ENCODE results near the gene SS18L1.

Gene SS18L1

DNA sequence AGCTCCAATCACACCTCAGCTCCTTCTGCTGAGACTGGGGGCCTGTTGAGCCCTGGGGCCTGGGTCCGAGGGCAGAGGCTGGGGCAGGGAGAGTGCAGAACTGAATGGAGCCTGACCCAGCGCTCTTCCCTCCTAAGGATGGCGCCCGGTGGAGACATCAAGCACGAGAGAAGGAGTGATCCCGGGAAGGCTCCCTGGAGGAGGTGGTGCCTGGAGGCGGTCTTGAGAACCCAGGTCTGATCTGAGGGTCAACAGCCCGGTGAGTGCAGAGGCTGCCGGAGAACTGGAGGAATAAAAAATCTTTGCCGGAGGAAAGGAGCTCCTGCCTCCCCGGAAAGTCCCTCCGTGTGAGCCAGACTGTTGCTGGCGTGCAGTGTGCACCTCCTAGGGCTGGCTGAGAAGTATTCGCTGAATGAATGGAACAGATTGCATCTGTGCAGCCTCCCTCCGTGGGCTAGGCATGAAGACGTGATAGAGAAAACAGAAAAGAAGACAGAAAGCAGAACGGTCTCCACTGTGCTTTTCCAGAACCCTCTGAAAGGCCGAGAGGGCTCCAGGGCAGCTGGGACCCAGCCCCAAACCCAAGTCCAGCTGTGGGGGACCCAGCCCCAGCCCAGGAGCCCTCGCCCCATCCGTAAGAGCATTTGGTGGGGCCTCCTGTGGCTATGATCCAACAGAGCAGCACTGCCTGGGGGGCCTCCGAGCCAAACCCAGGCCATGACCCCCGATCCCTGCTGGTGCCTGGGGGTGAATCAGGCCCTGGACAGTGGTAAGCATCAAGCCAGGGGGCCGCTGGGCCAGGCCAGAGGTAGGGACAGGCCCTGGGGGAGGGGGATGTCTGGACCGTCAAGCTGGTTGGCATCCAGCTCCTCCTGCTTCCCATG, 83.4 kb downstream of the SS18L1 start:
- DNase-seq (ENCODE audit: low spot score): no peak

DNA sequence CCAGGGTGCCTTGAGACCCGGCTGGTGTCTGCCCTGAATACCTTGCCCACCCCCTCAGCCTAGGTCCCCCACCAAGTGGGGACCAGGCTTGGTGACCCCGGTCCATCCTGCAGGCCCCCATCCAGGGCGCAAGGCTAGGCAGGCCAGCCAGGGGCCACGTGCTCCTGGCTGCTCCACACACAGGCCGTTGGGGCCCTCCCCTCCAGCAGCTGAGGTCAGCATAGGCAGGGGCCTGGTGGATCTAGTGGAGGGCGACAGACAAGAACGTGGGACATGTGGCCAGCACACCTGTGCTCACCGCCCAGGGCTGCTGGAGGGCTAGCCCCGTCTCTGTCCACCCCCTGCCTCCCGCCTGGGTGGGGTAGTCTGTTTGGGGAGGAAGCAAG, 84.0 kb downstream of the SS18L1 start:
- no peak for DNase-seq (ENCODE audit: low spot score)

DNA sequence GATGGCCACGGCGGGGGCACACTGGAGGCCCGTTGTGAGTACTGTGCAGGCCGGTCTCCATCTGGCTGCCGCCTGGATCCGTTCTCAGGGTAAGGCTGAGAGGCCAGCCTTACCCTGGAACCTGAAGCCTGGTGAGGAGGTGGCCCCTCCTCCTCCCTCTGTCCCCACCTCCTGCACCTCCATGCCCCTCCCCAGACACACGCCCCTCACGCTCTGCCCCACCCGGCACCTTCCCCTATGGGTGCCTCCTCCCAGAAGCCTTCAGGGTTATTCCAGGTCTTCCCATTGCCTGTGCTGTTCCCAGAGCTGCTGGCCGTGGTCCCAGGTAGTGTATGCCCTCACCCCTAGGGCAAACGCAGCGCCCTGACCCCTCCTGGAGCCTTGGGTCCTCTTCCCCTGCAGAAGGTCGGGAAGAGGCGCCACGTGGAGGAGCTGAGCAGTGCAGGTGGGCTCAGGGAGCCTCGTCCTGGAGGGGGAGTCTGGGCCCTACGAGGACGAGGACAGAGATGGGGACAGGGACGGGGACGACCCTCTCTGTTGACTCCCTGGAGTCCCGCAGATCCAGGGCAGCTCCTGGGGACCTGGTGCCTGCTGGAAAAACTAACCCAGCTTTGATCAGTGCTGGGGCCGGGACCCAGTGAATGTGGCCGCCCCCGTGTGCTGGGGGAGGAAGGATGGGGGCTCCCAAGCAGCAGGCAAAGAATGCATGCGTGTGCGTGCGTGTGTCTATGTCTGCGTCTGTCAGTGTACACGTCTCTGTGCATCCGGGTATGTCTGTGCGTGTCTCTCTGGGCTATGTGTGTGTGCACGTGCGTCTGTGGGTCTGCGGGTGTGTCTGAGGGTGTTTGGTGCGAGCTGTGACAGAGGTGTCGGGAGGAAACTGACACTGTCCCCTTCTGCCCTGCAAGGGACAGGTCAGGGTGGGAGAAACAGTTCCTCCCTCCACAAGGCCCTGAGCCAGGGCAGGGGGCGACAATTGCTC, 84.7 kb downstream of the SS18L1 start:
- no peak for DNase-seq (ENCODE audit: low spot score)

DNA sequence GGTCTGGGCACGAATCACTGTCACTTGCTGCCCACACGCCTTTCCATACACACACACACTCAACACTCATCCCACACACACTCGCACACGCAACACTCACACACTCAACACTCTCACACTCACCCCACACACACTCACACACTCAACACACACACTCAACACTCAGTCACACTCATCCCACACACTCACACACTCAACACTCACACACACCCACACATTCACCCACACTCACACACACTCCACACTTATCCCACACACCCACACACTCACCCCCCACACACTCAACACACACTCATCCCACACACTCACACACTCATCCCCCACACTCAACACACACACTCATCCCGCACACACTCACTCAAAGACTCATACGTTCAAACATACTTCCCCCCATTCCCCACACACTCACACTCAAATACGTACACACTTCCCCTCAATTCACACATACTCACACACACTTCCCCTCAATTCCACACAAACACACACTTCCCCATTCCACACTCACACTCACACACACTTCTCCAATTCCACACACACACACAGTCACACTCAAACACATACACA, 85.5 kb downstream of the SS18L1 start:
- no peak for DNase-seq (ENCODE audit: low spot score)

DNA sequence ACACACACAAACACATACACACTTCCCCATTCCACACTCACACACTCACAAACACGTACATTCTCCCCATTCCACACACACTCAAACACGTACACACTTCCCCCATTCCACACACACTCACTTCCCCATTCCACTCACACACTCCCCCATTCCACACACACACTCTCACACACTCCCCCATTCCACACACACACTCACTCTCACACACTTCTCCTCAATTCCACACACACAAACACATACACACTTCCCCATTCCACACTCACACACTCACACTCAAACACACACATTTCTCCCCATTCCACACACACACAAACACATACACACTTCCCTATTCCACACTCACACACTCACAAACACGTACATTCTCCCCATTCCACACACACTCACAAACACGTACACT, 86.1 kb downstream of the SS18L1 start:
- no peak for DNase-seq (ENCODE audit: low spot score)

DNA sequence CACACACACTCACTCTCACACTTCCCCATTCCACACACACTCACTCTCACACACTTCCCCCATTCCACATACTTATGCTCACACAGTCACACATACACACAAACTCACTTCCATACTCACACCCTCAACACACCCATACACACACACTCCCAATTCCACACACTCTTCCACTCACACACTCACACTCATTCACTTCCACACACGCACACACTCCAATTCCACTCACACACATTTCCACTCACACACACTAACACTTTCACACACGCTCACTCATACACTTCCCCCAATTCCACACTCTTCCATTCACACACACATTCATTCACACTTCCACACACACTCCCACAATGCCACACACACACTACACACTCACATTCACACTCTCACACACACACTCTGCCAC, 86.7 kb downstream of the SS18L1 start:
- DNase-seq (ENCODE audit: low spot score): no peak

DNA sequence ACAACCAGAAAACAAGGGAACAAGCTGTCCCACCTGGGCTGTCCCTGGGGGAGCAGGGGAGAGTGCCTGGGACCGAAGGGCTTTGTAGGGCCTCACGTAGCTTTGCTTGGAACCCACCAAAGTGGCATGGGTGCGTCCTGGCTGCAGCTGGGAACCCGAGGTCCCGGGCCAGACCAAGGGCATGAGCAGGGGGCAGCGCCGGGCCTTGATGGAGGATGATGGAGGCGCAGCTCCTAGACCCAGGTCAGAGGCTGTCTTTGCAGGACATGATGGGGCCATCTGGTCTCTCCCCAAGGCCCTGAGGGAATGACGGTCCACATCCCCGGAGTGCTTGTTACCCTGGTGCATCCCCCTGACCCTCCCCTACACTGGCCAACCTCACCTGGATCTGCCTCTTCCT, 87.1 kb downstream of the SS18L1 start:
- DNase-seq (ENCODE audit: low spot score): no peak

DNA sequence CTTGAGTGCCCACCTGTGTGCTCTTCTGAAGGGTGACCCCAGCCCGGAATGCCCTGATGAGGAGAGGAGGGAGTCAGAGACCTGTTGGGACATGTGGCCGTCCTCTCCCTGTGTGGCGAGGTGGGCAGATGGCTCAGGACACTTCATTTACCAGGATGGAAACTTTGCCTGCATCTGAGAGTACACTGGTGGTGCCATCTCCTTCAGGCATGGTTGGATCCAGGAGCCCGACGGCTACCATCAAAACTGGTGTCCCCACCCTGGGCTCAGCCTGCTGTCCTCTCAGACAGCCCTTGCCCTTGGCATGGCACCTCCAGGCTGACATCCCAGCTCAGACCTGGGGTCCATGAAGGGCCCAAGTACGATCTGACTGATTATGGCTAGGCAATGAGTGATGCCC, 87.7 kb downstream of the SS18L1 start:
- no peak for DNase-seq (ENCODE audit: low spot score)

Data from HuH-7.5 (cell line).